ENCODE data around the gene IGFBP5. TPM values are rescaled to one million over a fixed set of nuclear protein-coding genes. Genes with fewer than 3 reads are reported as not detected.

Gene IGFBP5
- polyA plus RNA-seq, 1 donor, result 58.4 TPM

- H3K4me1 ChIP-seq (ENCODE audit: control insufficient read depth, insufficient read depth, low read length), result no peaks in the 10 kb centered on the region
- H3K27me3 ChIP-seq (ENCODE audit: control insufficient read depth, insufficient read depth, low read length), result no peaks in the 10 kb centered on the region
- H3K27ac ChIP-seq (ENCODE audit: low read length), result no peak overlapping the region
- DNase-seq, result no peak
- no peaks in the 10 kb centered on the region for H3K9me3 ChIP-seq (ENCODE audit: control insufficient read depth, low read depth, low read length)
- WGBS (ENCODE audit: insufficient coverage, low lambda C conversion rate), result no CpG with 5 or more reads among the region's 14 CpGs
- peaks cover 20% of the 10 kb centered on the region for H3K36me3 ChIP-seq (ENCODE audit: control insufficient read depth, insufficient read depth, low read length)
- no peak overlapping the region for H3K4me3 ChIP-seq (ENCODE audit: low read length)
Observed at GRCh38 chr2:216679658-216680024, 15.7 kb downstream of the IGFBP5 start.

- Histone ChIP-seq H3K9me3 (ENCODE audit: control insufficient read depth, low read depth, low read length) (no peaks in the 10 kb centered on the region), H3K4me3 (ENCODE audit: low read length) (no peak overlapping the region), H3K27me3 (ENCODE audit: control insufficient read depth, insufficient read depth, low read length) (no peaks in the 10 kb centered on the region), H3K36me3 (ENCODE audit: control insufficient read depth, insufficient read depth, low read length) (peaks cover 20% of the 10 kb centered on the region), H3K4me1 (ENCODE audit: control insufficient read depth, insufficient read depth, low read length) (no peaks in the 10 kb centered on the region), H3K27ac (ENCODE audit: low read length) (no peak overlapping the region)
- no CpG with 5 or more reads among the region's 21 CpGs for WGBS (ENCODE audit: insufficient coverage, low lambda C conversion rate)
- peak in 1 of 2 donors; percentile 22 for DNase-seq
Observed at GRCh38 chr2:216678813-216679657, 16.3 kb downstream of the IGFBP5 start.

DNA sequence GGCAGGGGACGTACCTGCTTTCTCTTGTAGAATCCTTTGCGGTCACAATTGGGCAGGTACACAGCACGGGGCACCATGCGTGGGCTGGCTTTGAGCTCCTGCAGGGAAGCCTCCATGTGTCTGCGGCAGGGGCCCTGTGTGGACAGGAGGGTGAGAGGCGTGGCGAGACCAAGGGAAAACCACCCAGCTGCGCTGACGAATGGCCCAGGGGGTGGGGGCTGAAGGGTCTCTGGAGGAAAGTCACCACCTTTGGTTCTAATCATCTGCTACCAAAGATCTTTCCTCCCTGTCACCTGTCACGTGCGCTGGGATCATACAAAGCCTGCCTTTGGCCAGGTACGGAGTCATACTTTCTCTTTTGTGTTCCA lies 17.3 kb downstream of the IGFBP5 start:
- DNase-seq, result no peak
- no peak overlapping the region for H3K27ac ChIP-seq (ENCODE audit: low read length)
- no CpG with 5 or more reads among the region's 12 CpGs for WGBS (ENCODE audit: insufficient coverage, low lambda C conversion rate)
- no peak overlapping the region for H3K4me3 ChIP-seq (ENCODE audit: low read length)
- peaks cover 24% of the 10 kb centered on the region for H3K36me3 ChIP-seq (ENCODE audit: control insufficient read depth, insufficient read depth, low read length)
- H3K4me1 ChIP-seq (ENCODE audit: control insufficient read depth, insufficient read depth, low read length), result no peaks in the 10 kb centered on the region
- H3K9me3 ChIP-seq (ENCODE audit: control insufficient read depth, low read depth, low read length), result no peaks in the 10 kb centered on the region
- no peaks in the 10 kb centered on the region for H3K27me3 ChIP-seq (ENCODE audit: control insufficient read depth, insufficient read depth, low read length)

GRCh38 chr2:216677439-216678097 lies 17.8 kb downstream of the IGFBP5 start:
- no peak for DNase-seq
- Histone ChIP-seq H3K36me3 (ENCODE audit: control insufficient read depth, insufficient read depth, low read length) (peaks cover 24% of the 10 kb centered on the region), H3K27ac (ENCODE audit: low read length) (no peak overlapping the region), H3K27me3 (ENCODE audit: control insufficient read depth, insufficient read depth, low read length) (no peaks in the 10 kb centered on the region), H3K9me3 (ENCODE audit: control insufficient read depth, low read depth, low read length) (no peaks in the 10 kb centered on the region), H3K4me3 (ENCODE audit: low read length) (no peak overlapping the region), H3K4me1 (ENCODE audit: control insufficient read depth, insufficient read depth, low read length) (no peaks in the 10 kb centered on the region)
- WGBS (ENCODE audit: insufficient coverage, low lambda C conversion rate), result 100% methylated on average over 3 of the region's 9 CpGs

GRCh38 chr2:216676630-216677029 lies 18.7 kb downstream of the IGFBP5 start:
- no peak for DNase-seq
- no peaks in the 10 kb centered on the region for H3K27me3 ChIP-seq (ENCODE audit: control insufficient read depth, insufficient read depth, low read length)
- no peak overlapping the region for H3K4me3 ChIP-seq (ENCODE audit: low read length)
- H3K9me3 ChIP-seq (ENCODE audit: control insufficient read depth, low read depth, low read length), result no peaks in the 10 kb centered on the region
- H3K36me3 ChIP-seq (ENCODE audit: control insufficient read depth, insufficient read depth, low read length), result peaks cover 24% of the 10 kb centered on the region
- WGBS (ENCODE audit: insufficient coverage, low lambda C conversion rate), result no CpG with 5 or more reads among the region's 17 CpGs
- H3K27ac ChIP-seq (ENCODE audit: low read length), result no peak overlapping the region
- no peaks in the 10 kb centered on the region for H3K4me1 ChIP-seq (ENCODE audit: control insufficient read depth, insufficient read depth, low read length)

GRCh38 chr2:216674376-216674775 lies 21.0 kb downstream of the IGFBP5 start:
- H3K27ac ChIP-seq (ENCODE audit: low read length), result no peak overlapping the region
- H3K4me1 ChIP-seq (ENCODE audit: control insufficient read depth, insufficient read depth, low read length), result no peaks in the 10 kb centered on the region
- no peak overlapping the region for H3K4me3 ChIP-seq (ENCODE audit: low read length)
- H3K36me3 ChIP-seq (ENCODE audit: control insufficient read depth, insufficient read depth, low read length), result peaks cover 21% of the 10 kb centered on the region
- H3K27me3 ChIP-seq (ENCODE audit: control insufficient read depth, insufficient read depth, low read length), result no peaks in the 10 kb centered on the region
- no CpG with 5 or more reads among the region's 9 CpGs for WGBS (ENCODE audit: insufficient coverage, low lambda C conversion rate)
- H3K9me3 ChIP-seq (ENCODE audit: control insufficient read depth, low read depth, low read length), result no peaks in the 10 kb centered on the region
- no peak for DNase-seq

DNA sequence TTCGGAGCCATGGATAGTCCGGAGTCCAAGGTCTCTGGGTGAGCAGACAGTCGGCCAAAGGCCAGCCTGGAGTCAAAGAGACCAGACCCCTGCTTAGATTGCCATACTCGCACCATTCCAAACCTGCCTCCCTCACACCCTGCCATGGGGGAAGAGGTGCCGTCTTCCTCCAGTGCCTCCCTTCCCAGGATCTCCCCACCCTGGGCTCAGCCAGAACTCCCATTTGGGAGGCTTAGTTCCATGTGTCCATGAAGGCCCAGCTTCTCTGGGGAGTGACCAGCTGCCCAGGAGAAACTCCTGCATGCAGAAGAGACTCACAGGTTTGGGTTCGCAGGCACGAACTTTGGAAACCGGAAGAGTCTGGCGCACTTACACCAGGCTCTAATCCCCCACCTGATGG lies 21.7 kb downstream of the IGFBP5 start:
- Histone ChIP-seq H3K4me3 (ENCODE audit: low read length) (no peak overlapping the region), H3K27ac (ENCODE audit: low read length) (no peak overlapping the region), H3K4me1 (ENCODE audit: control insufficient read depth, insufficient read depth, low read length) (no peaks in the 10 kb centered on the region), H3K36me3 (ENCODE audit: control insufficient read depth, insufficient read depth, low read length) (peaks cover 16% of the 10 kb centered on the region), H3K27me3 (ENCODE audit: control insufficient read depth, insufficient read depth, low read length) (no peaks in the 10 kb centered on the region), H3K9me3 (ENCODE audit: control insufficient read depth, low read depth, low read length) (no peaks in the 10 kb centered on the region)
- WGBS (ENCODE audit: insufficient coverage, low lambda C conversion rate), result no CpG with 5 or more reads among the region's 9 CpGs
- DNase-seq, result no peak

DNA sequence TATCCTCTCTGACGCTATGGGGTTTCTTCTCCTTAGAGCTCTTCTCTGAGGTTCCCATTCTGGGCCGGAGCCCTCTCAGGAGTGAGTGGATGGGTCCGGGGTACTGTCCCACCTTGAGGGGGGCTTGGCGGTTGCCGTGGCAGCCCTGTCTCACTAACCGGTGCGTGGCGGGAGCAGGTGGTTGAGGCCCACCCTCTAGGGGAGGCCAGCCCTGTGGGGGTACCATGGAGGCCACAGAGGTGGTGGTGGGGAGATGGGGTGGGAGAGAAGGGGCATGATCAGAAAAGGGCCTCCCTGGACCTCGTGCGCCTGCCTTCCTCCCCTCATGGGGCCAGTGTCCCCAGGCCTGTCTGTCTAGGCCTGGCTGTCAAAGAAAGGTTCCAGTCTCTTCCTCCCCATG lies 22.3 kb downstream of the IGFBP5 start:
- Histone ChIP-seq H3K27ac (ENCODE audit: low read length) (no peak overlapping the region), H3K4me3 (ENCODE audit: low read length) (no peak overlapping the region), H3K27me3 (ENCODE audit: control insufficient read depth, insufficient read depth, low read length) (no peaks in the 10 kb centered on the region), H3K4me1 (ENCODE audit: control insufficient read depth, insufficient read depth, low read length) (no peaks in the 10 kb centered on the region), H3K36me3 (ENCODE audit: control insufficient read depth, insufficient read depth, low read length) (peaks cover 14% of the 10 kb centered on the region), H3K9me3 (ENCODE audit: control insufficient read depth, low read depth, low read length) (no peaks in the 10 kb centered on the region)
- DNase-seq, result no peak
- WGBS (ENCODE audit: insufficient coverage, low lambda C conversion rate), result 80% methylated on average over 1 of the region's 10 CpGs

GRCh38 chr2:216672466-216672865 lies 22.9 kb downstream of the IGFBP5 start:
- Histone ChIP-seq H3K27me3 (ENCODE audit: control insufficient read depth, insufficient read depth, low read length) (no peaks in the 10 kb centered on the region), H3K36me3 (ENCODE audit: control insufficient read depth, insufficient read depth, low read length) (peaks cover 9% of the 10 kb centered on the region), H3K4me3 (ENCODE audit: low read length) (no peak overlapping the region), H3K9me3 (ENCODE audit: control insufficient read depth, low read depth, low read length) (no peaks in the 10 kb centered on the region), H3K27ac (ENCODE audit: low read length) (no peak overlapping the region), H3K4me1 (ENCODE audit: control insufficient read depth, insufficient read depth, low read length) (no peaks in the 10 kb centered on the region)
- WGBS (ENCODE audit: insufficient coverage, low lambda C conversion rate), result 100% methylated on average over 2 of the region's 10 CpGs
- no peak for DNase-seq

- Histone ChIP-seq H3K27ac (ENCODE audit: low read length) (no peak overlapping the region), H3K36me3 (ENCODE audit: control insufficient read depth, insufficient read depth, low read length) (peaks cover 8% of the 10 kb centered on the region), H3K4me3 (ENCODE audit: low read length) (no peak overlapping the region), H3K4me1 (ENCODE audit: control insufficient read depth, insufficient read depth, low read length) (no peaks in the 10 kb centered on the region), H3K27me3 (ENCODE audit: control insufficient read depth, insufficient read depth, low read length) (no peaks in the 10 kb centered on the region), H3K9me3 (ENCODE audit: control insufficient read depth, low read depth, low read length) (no peaks in the 10 kb centered on the region)
- no peak for DNase-seq
- 93% methylated on average over 3 of the region's 12 CpGs for WGBS (ENCODE audit: insufficient coverage, low lambda C conversion rate)
Observed at GRCh38 chr2:216671791-216672343, 23.5 kb downstream of the IGFBP5 start.

Measured in large intestine (tissue), 3 donors.